GM19035 (cell line): ENCODE results near the gene HCFC1.

Experiments used
- ATAC-seq: cut with Tn5 transposase; IDR thresholded peaks from one replicate; pipeline ENCODE4 v1.9.1; 2021; ENCODE audit not compliant: unreplicated experiment

HCFC1 gene

GRCh38 chrX:153944140-153944799 lies 27.3 kb downstream of the HCFC1 start, which contains the start of gene RENBP:
RENBP (minus strand) TSS chrX:153944643; CDS start chrX:153944610, 33 bp downstream.
- ATAC-seq: no peak

GRCh38 chrX:153941336-153942252 lies 30.0 kb downstream of the HCFC1 start:
- no peak for ATAC-seq

- no peak for ATAC-seq
Observed at GRCh38 chrX:153939573-153939972, 32.0 kb downstream of the HCFC1 start.

- ATAC-seq: no peak
Observed at GRCh38 chrX:153938226-153938786, 33.3 kb downstream of the HCFC1 start.

- ATAC-seq: no peak
Observed at GRCh38 chrX:153937056-153937455, 34.6 kb downstream of the HCFC1 start.

GRCh38 chrX:153935326-153935851 lies 36.2 kb downstream of the HCFC1 start:
- ATAC-seq: no peak

- ATAC-seq: peak; percentile 79
Observed at GRCh38 chrX:153934762-153935325, 36.8 kb downstream of the HCFC1 start, which contains the start of gene NAA10. NAA10 (minus strand) TSS chrX:153935037; CDS start chrX:153934904, 133 bp downstream.

GRCh38 chrX:153934148-153934761 lies 37.4 kb downstream of the HCFC1 start:
- peak; percentile 28 for ATAC-seq

- no peak for ATAC-seq
Observed at GRCh38 chrX:153933748-153934147, 37.9 kb downstream of the HCFC1 start.

GRCh38 chrX:153932220-153932915 lies 39.2 kb downstream of the HCFC1 start:
- ATAC-seq: no peak

GRCh38 chrX:153931748-153932147 lies 39.9 kb downstream of the HCFC1 start:
- ATAC-seq: no peak

- ATAC-seq: no peak
Observed at GRCh38 chrX:153931151-153931550, 40.5 kb downstream of the HCFC1 start.

GRCh38 chrX:153930011-153930910 lies 41.4 kb downstream of the HCFC1 start:
- no peak for ATAC-seq

- ATAC-seq: no peak
Observed at GRCh38 chrX:153929576-153929975, 42.0 kb downstream of the HCFC1 start.

- ATAC-seq: no peak
Observed at GRCh38 chrX:153928846-153929245, 42.8 kb downstream of the HCFC1 start.

- ATAC-seq: peak; percentile 68
Observed at GRCh38 chrX:153927922-153928760, 43.5 kb downstream of the HCFC1 start.

GRCh38 chrX:153927672-153927921 lies 44.0 kb downstream of the HCFC1 start:
- no peak for ATAC-seq
